ENCODE measurements around the gene HES7. TPM values are rescaled to one million over a fixed set of nuclear protein-coding genes. Genes with fewer than 3 reads are reported as not detected.

HES7 gene
- total RNA-seq, 1 experiment from 2014 or later = 0.61 TPM

- peaks cover 28 to 80% of the 10 kb centered on the region in 2 experiments for H3K4me1 ChIP-seq (ENCODE audit: control insufficient read depth in 1 of 2, insufficient read depth in 2 of 2, low read length in 2 of 2)
- ATAC-seq = no peak
- no peak overlapping the region for H2AFZ ChIP-seq (ENCODE audit: low read depth, low read length, poor library complexity, severe bottlenecking)
- H3K4me2 ChIP-seq (ENCODE audit: low read length) = peak overlapping the region; percentile 92
- no peaks in the 10 kb centered on the region for H3K9me3 ChIP-seq (ENCODE audit: control insufficient read depth in 1 of 2, insufficient read depth in 1 of 2, low read depth in 1 of 2, low read length in 2 of 2)
- BruUV-seq (replicated peaks) = no TSS peak
- H3K27ac ChIP-seq (ENCODE audit: low read depth, low read length) = no peak overlapping the region
- ChIA-PET CTCF (no interaction called here), POLR2A (interaction anchor here (1.1 to 2.5 kb wide), 3 partner anchors 10 to 172 kb away, joined by 4 to 13 read pairs (median 7); partner anchors contain the start of gene SLC25A35), RAD21 (ENCODE audit: low non-redundant PET in 1 of 2, low total read pairs in 2 of 2, uncharacterized antibody in 2 of 2, unreplicated experiment in 2 of 2) (no interaction called here)
- no peaks in the 10 kb centered on the region for H3K27me3 ChIP-seq (ENCODE audit: insufficient read depth, low read length)
- intact Hi-C loops (cut with micrococcal nuclease) = loop anchor here (10.0 kb wide), 1 partner anchor 262 kb away; the partner anchor contains the start of gene RPL26
- no peaks in the 10 kb centered on the region for H3K9me2 ChIP-seq (ENCODE audit: insufficient read depth)
- TF ChIP-seq FOSL1 (IDR thresholded peaks at IDR 0.05; ENCODE audit: low read depth) (no peak), CBX3 (IDR thresholded peaks at IDR 0.05; ENCODE audit: low read depth) (no peak), EGR1 (IDR thresholded peaks at IDR 0.05; ENCODE audit: low read depth) (no peak), EZH2 (IDR thresholded peaks at IDR 0.05) (no peak), ZFX (IDR thresholded peaks at IDR 0.05) (no peak), SIN3A (IDR thresholded peaks at IDR 0.05; ENCODE audit: low read depth) (no peak), ELF1 (IDR thresholded peaks at IDR 0.05; ENCODE audit: borderline replicate concordance, low read depth) (no peak), SP1 (IDR thresholded peaks at IDR 0.05; ENCODE audit: low read depth) (no peak), ATF3 (IDR thresholded peaks at IDR 0.05) (no peak), EZH2phosphoT487 (IDR thresholded peaks at IDR 0.05; ENCODE audit: borderline replicate concordance) (no peak), JUND (IDR thresholded peaks at IDR 0.05) (no peak), RAD21 (IDR thresholded peaks at IDR 0.05; ENCODE audit: low read depth) (no peak), POLR2A (IDR thresholded peaks at IDR 0.05; ENCODE audit: borderline replicate concordance, extremely low read depth, insufficient read depth, insufficient read length) (no peak)
- no peaks in the 10 kb centered on the region for H3K36me3 ChIP-seq (ENCODE audit: control insufficient read depth in 1 of 2, insufficient read depth in 2 of 2, low read length in 2 of 2)
- DNase-seq (ENCODE audit: low read depth, low spot score) = no peak
- peak overlapping the region; percentile 51 for H3K9ac ChIP-seq (ENCODE audit: low read length)
- peak overlapping the region; percentile 52 to 61 for H3K4me3 ChIP-seq (replicated peaks in 1 of 2; ENCODE audit: low read depth in 1 of 2, low read length in 2 of 2)
- peaks cover 3% of the 10 kb centered on the region; the same call in 1 of the 2 replicates for H4K20me1 ChIP-seq (ENCODE audit: insufficient read depth)
- H3K79me2 ChIP-seq (ENCODE audit: insufficient read depth, low read length) = no peaks in the 10 kb centered on the region
Observed at GRCh38 chr17:8122924-8123694, 797 bp downstream of the HES7 start.
